SK-N-SH (cell line): ENCODE results near the gene LRRN4CL. TPM values are rescaled to one million over a fixed set of nuclear protein-coding genes. Genes with fewer than 3 reads are reported as not detected.
A peak's percentile ranks its signal among the peaks of the same experiment; 100 is the strongest.

Source experiments
- CTCF ChIA-PET: fragments of 300-600, 350-600 bp; formaldehyde crosslinking; extraction: SDS; loops from one replicate; lab custom pipeline; 2021; lab: Yijun Ruan, JAX
- POLR2A ChIA-PET: fragments of 350-600 bp; sonication (Branson Sonifier 250); formaldehyde crosslinking; extraction: SDS; loops from one replicate; lab custom pipeline; 2020; ENCODE audit warnings: antibody characterized with exemption, inconsistent platforms; lab: Yijun Ruan, JAX
- DNase-seq: peaks from one replicate; pipeline ENCODE4 v3.0.0; 2012
- H2AFZ ChIP-seq: fragments of 200-600 bp; sonication (generic); 2 replicates; pipeline ENCODE4 v1.8.1; 2016; ENCODE audit warnings: antibody characterized with exemption, mild to moderate bottlenecking, low read depth
- H3F3A ChIP-seq: fragments of 200-600 bp; sonication (generic); replicated peaks from 2 replicates; pipeline ENCODE3; 2016; ENCODE audit warnings: antibody characterized with exemption, mild to moderate bottlenecking; ENCODE audit not compliant: insufficient read depth
- H3K27ac ChIP-seq, 2 experiments: fragments of 200-500 bp in 1 of 2; fragments of 200-600 bp in 1 of 2; sonication (Bioruptor generic) in 1 of 2; sonication (generic), shearing (Covaris generic) in 1 of 2; 2 replicates each; pipeline versions ENCODE4 v1.5.1 to v1.6.1; 2014 to 2016; ENCODE audit warnings: low read depth in 2 of 2, inconsistent platforms in 1 of 2, low read length in 1 of 2, mild to moderate bottlenecking in 1 of 2, mixed read lengths in 1 of 2
- H3K27me3 ChIP-seq: fragments of 200-600 bp; sonication (generic), shearing (Covaris generic); 2 replicates; pipeline ENCODE4 v1.6.1; 2016; ENCODE audit warnings: mixed run types; ENCODE audit not compliant: insufficient read depth
- H3K36me3 ChIP-seq, 2 experiments: fragments of 200-500 bp in 1 of 2; fragments of 200-600 bp in 1 of 2; sonication (Bioruptor generic) in 1 of 2; sonication (generic) in 1 of 2; replicated peaks in 1 of 2; 2 replicates each; pipeline versions ENCODE3 to v1.5.1; 2014 to 2016; ENCODE audit warnings: low read length in 1 of 2, mild to moderate bottlenecking in 1 of 2; ENCODE audit not compliant: insufficient read depth in 2 of 2, control insufficient read depth in 1 of 2
- H3K4me1 ChIP-seq, 2 experiments: fragments of 200-500 bp in 1 of 2; fragments of 200-600 bp in 1 of 2; sonication (Bioruptor generic) in 1 of 2; sonication (generic), shearing (Covaris generic) in 1 of 2; 2 replicates each; pipeline versions ENCODE4 v1.5.1 to v1.6.1; 2014 to 2016; ENCODE audit warnings: low read depth in 1 of 2, low read length in 1 of 2, mixed run types in 1 of 2; ENCODE audit not compliant: insufficient read depth in 2 of 2, control insufficient read depth in 1 of 2
- H3K4me2 ChIP-seq: fragments of 200-600 bp; sonication (generic), shearing (Covaris generic); 2 replicates; pipeline ENCODE4 v1.6.1; 2017; ENCODE audit warnings: mixed run types
- H3K4me3 ChIP-seq, 2 experiments: fragments of 200-500 bp in 1 of 2; fragments of 200-600 bp in 1 of 2; sonication (Bioruptor generic) in 1 of 2; sonication (generic), shearing (Covaris generic) in 1 of 2; 2 replicates each; pipeline versions ENCODE4 v1.5.1 to v1.8.1; 2014 to 2016; ENCODE audit warnings: low read depth in 2 of 2, inconsistent platforms in 1 of 2, low read length in 1 of 2, mild to moderate bottlenecking in 1 of 2, mixed read lengths in 1 of 2, moderate library complexity in 1 of 2
- H3K79me2 ChIP-seq: fragments of 200-600 bp; sonication (generic); 2 replicates; pipeline ENCODE4 v1.8.1; 2017; ENCODE audit warnings: mild to moderate bottlenecking; ENCODE audit not compliant: insufficient read depth
- H3K9ac ChIP-seq: fragments of 200-600 bp; sonication (generic); 2 replicates; pipeline ENCODE4 v1.6.1; 2017; ENCODE audit warnings: mixed run types
- H3K9me2 ChIP-seq: fragments of 200-600 bp; sonication (generic); 2 replicates; pipeline ENCODE4 v1.6.1; 2017; ENCODE audit warnings: mixed run types
- H3K9me3 ChIP-seq: fragments of 200-600 bp; sonication (generic); 2 replicates; pipeline ENCODE4 v1.6.1; 2017; ENCODE audit warnings: mixed run types, mild to moderate bottlenecking, moderate library complexity
- H4K20me1 ChIP-seq: fragments of 200-600 bp; sonication (generic); 2 replicates; pipeline ENCODE4 v1.6.1; 2017; ENCODE audit warnings: mild to moderate bottlenecking, mixed run types; ENCODE audit not compliant: insufficient read depth
- CTCF ChIP-seq: fragments of 200-600 bp; sonication (generic); IDR thresholded peaks from 2 replicates; pipeline ENCODE4 v1.6.1; 2017; ENCODE audit warnings: antibody characterized with exemption, mild to moderate bottlenecking, moderate library complexity
- ELF1 ChIP-seq: IDR thresholded peaks from 2 replicates; pipeline ENCODE4 v1.4.0; 2012
- FOSL2 ChIP-seq: IDR thresholded peaks from 2 replicates; pipeline ENCODE4 v1.4.0; 2012; ENCODE audit warnings: low read depth, mild to moderate bottlenecking, moderate library complexity, borderline replicate concordance
- MAX ChIP-seq: IDR thresholded peaks from 2 replicates; pipeline ENCODE4 v1.4.0; 2012; ENCODE audit warnings: low read depth
- MXI1 ChIP-seq: IDR thresholded peaks from 2 replicates; pipeline ENCODE4 v1.6.1; 2012; ENCODE audit warnings: mild to moderate bottlenecking, low read depth, low read length, improper control_type of control experiment
- NFIC ChIP-seq: IDR thresholded peaks from 2 replicates; pipeline ENCODE4 v1.4.0; 2012; ENCODE audit warnings: borderline replicate concordance
- PBX3 ChIP-seq: IDR thresholded peaks from 2 replicates; pipeline ENCODE4; 2012
- RXRA ChIP-seq: IDR thresholded peaks from 2 replicates; pipeline ENCODE4 v1.4.0; 2012; ENCODE audit warnings: low read depth, mild to moderate bottlenecking, borderline replicate concordance
- SIN3A ChIP-seq: IDR thresholded peaks from 2 replicates; pipeline ENCODE4 v1.6.1; 2012; ENCODE audit warnings: low read depth, mild to moderate bottlenecking, low read length, moderate library complexity, borderline replicate concordance
- TEAD4 ChIP-seq: IDR thresholded peaks from 2 replicates; pipeline ENCODE4 v1.4.0; 2012; ENCODE audit warnings: mild to moderate bottlenecking, borderline replicate concordance; ENCODE audit not compliant: insufficient read depth
- YY1 ChIP-seq: IDR thresholded peaks from 2 replicates; pipeline ENCODE4 v1.4.0; 2012; ENCODE audit warnings: low read depth, mild to moderate bottlenecking
- WGBS: methylation state at CpG from one replicate; pipeline ENCODE4 v1.1.6; 2017; ENCODE audit warnings: low lambda C conversion rate; 5-methylcytosine and 5-hydroxymethylcytosine counted together
- polyA plus RNA-seq, 3 experiments: library from polyadenylated mRNA; depleted of rRNA; stranded (reverse); fragments of >200 nt; gene quantifications; 2 replicates each; pipeline ENCODE4 v1.2.3, GENCODE V29; 2012

Gene LRRN4CL
- polyA plus RNA-seq, 1 of the 3 experiments (the other 2 are of a cell fraction) = 0.08 TPM

GRCh38 chr11:62666259-62666926, 22.9 kb downstream of the LRRN4CL start:
- ChIA-PET CTCF (interaction anchor here (1.0 to 1.8 kb wide), 5 partner anchors 13 to 41 kb away, joined by 3 to 6 read pairs (median 4); partner anchors contain the start of genes BSCL2, GANAB, GNG3 and INTS5), POLR2A (interaction anchor here (0.7 to 3.7 kb wide), 18 partner anchors 10 to 271 kb away, joined by 3 to 52 read pairs (median 14); partner anchors contain the start of genes B3GAT3, BSCL2, EEF1G and GANAB)
- DNase-seq = no peak

More at GRCh38 chr11:62666259-62666926, 22.9 kb downstream of the LRRN4CL start:
- Histone ChIP-seq H3K79me2 (peaks cover 71% of the 10 kb centered on the region), H3F3A (peaks cover 38% of the 10 kb centered on the region), H3K4me3 (peak overlapping the region; percentile 78 to 95), H3K36me3 (peaks cover 20 to 32% of the 10 kb centered on the region in 2 experiments), H3K4me1 (peaks cover 16 to 21% of the 10 kb centered on the region in 2 experiments; a peak in 3 of 4 replicates), H3K9me3 (no peaks in the 10 kb centered on the region), H3K4me2 (peak overlapping the region; percentile 96), H3K9ac (peak overlapping the region; percentile 92), H2AFZ (no peak overlapping the region), H4K20me1 (no peaks in the 10 kb centered on the region), H3K27me3 (no peaks in the 10 kb centered on the region), H3K27ac (peak overlapping the region; percentile 91 to 92), H3K9me2 (no peaks in the 10 kb centered on the region)
- TF ChIP-seq ELF1 (no peak), MAX (no peak), RXRA (no peak), PBX3 (no peak), YY1 (no peak), SIN3A (peak; percentile 28; the same call in 1 of the 2 replicates), NFIC (no peak), CTCF (no peak), TEAD4 (no peak), FOSL2 (no peak), MXI1 (0 out of 2 replicates have a peak, but pooled peaks have one; percentile 34)
- WGBS = 29% methylated on average over 13 of the region's 16 CpGs
